NCI-H510A treated with DMSO at 0.1 percent for 48 hours (cell line): ENCODE results near the gene MVB12B.
A peak's percentile ranks its signal among the peaks of the same experiment; 100 is the strongest.

ENCODE experiments used
- DNase-seq: peaks from one replicate; lab custom pipeline; 2025; lab: John Stamatoyannopoulos, UW

The MVB12B gene

GRCh38 chr9:126506361-126507317 lies 180.0 kb downstream of the MVB12B start:
- DNase-seq = no peak

DNA sequence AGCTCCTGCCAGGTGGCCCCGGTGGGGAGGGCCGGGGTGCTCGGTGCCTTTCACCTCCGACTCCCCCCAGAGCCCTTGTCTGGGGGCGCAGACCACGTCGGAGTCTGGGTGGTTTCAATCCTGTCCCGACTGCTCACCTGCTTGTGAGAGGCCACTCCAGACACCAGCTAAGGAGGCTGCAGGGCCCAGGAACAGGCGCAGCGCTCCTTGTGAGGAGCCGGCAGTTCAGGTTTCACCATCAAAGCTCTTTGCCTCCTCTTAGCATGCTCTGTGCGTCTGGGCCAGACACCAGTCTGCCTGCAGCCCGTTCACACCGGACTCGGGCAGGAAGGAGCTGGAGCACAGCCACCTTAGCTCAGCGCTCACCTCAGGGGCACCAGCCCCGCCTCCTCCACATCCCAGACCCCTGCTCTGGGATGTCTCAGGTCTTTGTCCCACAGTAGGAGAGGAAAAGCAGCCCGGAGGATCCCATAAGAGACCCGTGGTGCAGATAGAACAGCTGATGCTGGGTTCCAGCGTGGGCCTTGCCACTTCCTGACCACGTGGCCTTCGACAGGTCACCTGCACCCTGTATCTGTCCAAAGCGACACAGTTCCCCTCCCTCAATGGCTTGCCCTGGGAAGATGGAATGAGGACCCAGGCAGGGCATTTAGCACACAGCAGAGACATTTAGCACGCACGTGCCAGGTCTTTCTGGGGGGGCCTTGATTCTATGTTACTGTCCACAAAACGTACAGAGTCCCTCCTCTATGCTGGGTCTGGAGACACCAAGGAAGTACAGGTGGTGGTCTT lies 180.9 kb downstream of the MVB12B start:
- DNase-seq = no peak

DNA sequence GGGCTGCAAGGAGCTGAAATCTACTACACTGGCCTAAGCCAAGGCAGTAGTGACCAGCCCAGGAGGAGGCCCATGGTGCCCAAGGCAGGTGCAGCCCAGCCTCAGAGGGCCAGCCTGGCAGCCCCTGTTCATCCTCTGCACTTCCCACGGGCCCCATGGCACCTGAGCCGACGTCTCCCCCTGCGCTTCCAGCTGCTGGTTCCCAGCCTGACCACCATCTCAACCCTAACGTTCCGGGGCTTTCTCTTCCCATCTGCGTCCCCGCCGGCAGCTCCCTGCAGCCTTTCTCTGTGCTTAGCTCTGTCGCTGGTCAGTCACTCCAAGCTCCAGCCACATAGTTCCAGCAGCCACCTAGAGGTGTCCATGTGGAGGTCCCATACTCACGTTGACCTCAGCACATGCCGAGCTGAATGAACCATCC lies 181.6 kb downstream of the MVB12B start:
- DNase-seq = no peak

DNA sequence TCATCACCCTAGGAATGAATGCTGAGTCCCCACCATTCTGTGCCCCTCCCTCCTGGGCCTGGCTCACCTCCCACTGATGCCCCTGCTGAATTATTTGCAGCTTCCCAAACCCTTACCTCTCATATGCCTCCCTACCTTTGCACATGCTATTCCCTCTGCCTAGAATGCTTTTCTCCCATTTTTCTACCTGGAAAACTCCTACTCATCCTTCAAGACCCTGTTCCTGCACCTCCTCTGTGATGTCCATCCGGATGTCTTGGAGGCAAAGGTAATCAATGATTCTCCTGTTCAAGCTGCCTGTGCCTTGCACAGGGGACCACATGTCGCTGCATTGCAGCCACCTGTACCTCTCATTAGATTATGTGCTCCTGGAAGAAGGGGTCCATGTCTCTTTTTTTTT lies 182.3 kb downstream of the MVB12B start:
- DNase-seq = no peak

GRCh38 chr9:126509718-126510117 lies 183.1 kb downstream of the MVB12B start:
- no peak for DNase-seq

GRCh38 chr9:126510564-126510963 lies 183.9 kb downstream of the MVB12B start:
- DNase-seq = no peak

DNA sequence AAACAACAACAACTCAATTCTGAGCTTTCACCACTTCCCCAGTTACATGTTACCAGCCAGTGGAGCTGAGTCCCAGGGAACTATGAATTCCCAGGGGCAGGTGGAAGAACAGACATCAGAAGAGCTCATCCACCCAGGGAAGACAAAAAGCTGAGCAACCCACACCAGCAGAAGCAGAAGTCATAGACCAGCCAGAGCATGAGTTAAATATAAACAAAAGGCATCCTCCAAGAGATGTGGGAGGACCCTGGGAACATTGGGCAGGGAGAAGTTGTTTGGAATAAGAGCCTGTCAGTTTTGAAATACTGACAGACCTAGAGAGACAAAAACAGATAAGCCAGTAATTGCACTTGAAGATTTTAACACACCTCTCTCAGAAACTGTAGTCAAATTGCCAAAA lies 184.8 kb downstream of the MVB12B start:
- DNase-seq = no peak

DNA sequence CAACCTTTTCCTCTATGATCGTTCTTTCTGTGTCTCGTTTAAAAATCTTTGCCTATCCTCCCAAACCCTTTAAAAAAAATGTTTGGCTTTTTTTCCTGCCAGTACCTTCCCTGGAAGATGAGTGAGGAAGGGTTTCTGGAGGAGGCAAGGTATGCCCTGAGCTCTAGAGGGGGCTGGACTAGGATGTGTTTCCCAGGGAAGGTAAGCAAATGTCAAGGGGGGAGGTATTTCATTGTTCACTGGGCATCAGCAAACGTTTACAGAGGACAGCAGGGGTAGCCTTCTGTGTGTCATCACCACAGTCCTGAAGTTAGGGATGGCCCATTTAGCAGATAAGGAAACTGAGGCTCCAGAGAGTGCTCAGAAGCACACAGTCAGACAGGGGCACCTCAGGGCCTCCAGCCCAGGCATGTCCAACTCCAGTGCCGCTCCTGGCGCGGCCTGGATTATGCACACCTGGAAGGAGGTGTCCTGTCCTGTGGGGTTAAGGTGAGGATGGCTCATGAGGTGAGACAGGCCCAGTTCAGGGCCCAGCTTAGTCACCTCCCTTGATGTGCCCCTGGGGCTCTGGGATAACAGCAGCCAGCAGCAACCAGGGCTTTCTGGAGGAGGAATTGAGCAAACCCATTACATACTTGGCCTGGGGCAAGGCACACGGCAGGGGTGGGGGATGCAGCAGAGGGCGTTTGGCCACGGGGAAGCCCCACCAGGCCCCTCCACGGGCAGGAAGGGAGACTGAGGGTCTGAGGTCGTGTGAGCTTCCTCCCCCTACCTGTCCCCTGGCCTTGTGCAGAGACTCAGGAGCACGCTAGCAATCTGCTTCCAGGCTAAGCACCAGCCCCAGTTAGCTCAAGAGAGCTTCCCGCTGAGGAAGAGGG lies 186.8 kb downstream of the MVB12B start:
- DNase-seq = no peak

DNA sequence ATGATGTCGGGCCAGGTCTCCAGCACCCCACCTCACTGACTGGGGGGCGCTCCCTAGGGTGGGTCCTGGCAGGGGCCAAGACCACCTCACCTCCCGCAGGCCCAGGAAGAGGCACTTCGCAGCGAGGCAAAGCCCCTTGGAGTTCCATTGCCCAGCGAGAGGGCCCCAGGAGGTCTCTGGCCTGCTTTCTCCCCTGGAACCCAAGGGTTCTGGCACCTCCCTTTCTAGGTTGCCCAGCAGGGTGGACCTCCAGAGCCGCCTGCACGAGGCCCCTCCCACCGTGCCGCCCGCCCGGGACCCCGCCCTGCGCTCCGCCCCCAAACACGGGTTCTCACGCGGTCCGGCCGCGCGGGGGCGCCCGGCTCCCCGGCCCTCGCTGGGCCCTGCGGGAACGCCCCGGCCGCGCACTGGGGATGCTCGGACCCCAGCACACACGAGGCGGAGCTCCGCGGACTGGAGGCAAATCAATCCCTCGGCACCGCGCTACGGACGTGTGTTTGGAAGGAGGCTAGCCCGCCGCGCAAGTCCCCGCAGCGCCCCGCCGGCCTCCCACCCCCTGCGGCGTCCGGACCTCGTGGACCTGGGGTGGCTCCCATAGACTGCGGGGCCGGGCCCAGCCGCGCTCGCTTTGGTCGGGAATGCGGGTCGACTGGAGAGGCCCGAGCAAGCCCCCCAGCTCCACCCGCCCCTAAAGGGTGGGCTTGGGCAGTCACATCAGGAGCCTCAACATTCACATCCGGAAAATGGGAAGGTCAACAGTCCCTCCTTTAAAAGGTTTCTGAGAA lies 187.6 kb downstream of the MVB12B start:
- no peak for DNase-seq

GRCh38 chr9:126515001-126515872 lies 188.6 kb downstream of the MVB12B start:
- no peak for DNase-seq

DNA sequence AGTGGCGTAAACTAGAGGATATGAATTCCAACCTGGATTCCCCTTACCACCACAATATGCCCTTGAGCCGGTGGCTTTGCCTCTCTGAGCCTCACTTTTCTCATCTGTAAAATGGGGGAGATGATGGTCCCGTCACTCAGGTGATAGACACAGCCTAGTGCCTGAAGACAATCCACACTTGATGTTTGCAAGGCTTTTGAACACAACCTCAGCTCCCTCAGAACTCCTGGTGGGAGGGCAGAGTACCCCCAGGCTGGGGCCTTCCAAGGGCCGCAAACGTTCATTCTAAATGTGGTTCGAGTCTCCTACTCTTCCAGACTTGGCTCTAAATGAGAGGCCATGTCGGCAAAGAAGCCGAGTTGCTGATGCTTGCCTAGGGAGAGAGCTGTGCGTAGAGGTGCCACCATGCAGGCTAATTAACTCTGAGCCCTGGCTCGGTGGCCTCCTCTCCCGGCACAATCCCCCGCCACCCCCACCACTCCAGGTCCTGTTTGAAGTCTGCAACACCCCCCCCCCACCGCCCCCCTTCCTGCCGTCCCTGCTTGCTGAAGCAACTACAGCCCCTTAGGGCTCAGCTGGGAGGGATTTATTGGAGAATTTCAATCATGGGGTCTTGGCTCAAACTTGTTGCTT lies 189.4 kb downstream of the MVB12B start:
- DNase-seq = no peak

GRCh38 chr9:126516561-126516935 lies 189.9 kb downstream of the MVB12B start:
- no peak for DNase-seq

- DNase-seq = peak; percentile 30
Measured at GRCh38 chr9:126516936-126517832, 190.6 kb downstream of the MVB12B start.

- no peak for DNase-seq
Measured at GRCh38 chr9:126517833-126518356, 191.3 kb downstream of the MVB12B start.

- no peak for DNase-seq
Measured at GRCh38 chr9:126518763-126519162, 192.1 kb downstream of the MVB12B start.

DNA sequence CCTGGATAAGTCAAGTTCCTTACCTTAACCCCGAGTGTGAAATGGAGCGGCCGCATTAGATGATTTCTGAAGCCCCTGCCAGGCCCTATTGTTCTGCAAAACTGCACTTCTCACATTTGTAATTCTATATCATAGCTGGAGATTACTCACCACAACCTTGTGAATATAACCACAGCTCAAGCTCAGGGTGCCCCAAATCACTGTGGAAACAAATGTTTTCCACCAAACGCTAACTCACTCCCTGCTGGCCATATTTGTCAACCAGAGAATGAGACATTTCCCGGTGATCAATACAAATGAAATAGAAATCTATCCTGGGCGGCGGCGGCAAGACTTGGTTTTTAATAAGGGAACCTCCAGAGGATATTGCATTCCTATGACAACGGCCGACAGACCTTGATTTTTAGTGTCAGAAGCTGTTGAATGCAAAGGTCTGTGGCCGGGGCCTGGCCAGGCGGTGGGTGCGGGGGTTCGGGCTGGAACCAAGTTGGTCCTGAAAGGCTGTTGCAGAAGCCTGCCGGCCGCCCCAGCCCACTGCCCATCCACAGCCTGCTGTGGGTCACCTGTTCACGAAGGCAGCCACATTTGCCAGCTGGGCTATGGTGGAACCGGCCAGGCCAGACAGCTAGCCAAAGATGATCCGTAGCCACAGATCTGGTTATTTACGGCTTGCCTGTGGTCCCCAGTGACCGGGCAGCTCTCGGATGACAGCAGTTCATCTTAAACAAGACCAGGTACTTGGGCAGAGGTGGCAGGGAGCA lies 193.2 kb downstream of the MVB12B start:
- DNase-seq = no peak

DNA sequence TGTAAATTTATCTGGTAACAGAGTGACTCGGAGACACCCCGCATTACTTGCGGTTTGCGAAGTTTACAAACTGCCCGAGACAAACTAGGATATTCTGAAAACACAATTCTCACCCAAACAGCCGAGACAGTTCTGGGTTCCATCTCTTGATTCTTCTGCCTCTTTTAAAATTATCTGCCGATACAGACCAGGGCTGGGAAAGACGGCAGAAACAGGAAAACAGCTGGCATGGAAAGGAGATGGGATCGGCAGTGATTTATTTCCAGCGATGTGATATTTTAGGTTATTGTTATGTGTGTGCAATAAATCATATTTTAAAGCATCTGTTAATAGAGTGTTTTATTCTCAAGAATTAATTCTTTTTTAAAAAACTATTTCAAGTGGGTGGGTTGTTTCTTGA lies 193.8 kb downstream of the MVB12B start:
- DNase-seq = no peak

DNA sequence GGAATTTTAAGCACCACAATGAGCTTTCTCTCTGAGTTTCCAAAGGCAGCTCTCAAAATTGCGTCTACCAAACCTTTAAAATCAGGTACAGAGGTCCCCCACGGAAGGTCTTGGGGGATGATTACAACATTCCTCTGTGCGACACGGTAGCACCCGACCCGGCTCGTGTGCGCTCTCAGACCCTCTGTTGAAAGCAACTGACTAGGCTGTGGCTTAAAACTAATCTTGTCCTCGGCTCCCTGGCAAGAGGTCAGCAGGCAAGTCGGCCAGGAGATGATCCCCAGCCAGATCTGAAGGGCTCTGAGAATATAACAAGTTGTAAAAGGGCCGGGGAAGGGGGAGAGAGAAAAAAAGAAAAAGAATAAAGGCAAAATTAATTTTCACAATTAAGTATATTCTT lies 194.5 kb downstream of the MVB12B start:
- no peak for DNase-seq
